Astrocyte (in vitro differentiated cells and primary cell): ENCODE measurements around the gene NSA2.

Experiments
- CTCF ChIP-seq: IDR thresholded peaks from 2 replicates; pipeline ENCODE4 v1.5.1; 2011; ENCODE audit warnings: low read depth, mild to moderate bottlenecking, inconsistent platforms, low read length, moderate library complexity; ENCODE audit not compliant: insufficient read depth
- EZH2 ChIP-seq: IDR thresholded peaks from 2 replicates; pipeline ENCODE4 v1.6.1; 2012; ENCODE audit warnings: mild to moderate bottlenecking, low read length, inconsistent platforms; ENCODE audit not compliant: insufficient read depth

GRCh38 chr5:74765929-74766328 lies 1.1 kb upstream of the NSA2 start:
- no peak for TF ChIP-seq CTCF
- no peak for TF ChIP-seq EZH2
